ENCODE results near the gene PIK3R1.

The PIK3R1 gene

DNA sequence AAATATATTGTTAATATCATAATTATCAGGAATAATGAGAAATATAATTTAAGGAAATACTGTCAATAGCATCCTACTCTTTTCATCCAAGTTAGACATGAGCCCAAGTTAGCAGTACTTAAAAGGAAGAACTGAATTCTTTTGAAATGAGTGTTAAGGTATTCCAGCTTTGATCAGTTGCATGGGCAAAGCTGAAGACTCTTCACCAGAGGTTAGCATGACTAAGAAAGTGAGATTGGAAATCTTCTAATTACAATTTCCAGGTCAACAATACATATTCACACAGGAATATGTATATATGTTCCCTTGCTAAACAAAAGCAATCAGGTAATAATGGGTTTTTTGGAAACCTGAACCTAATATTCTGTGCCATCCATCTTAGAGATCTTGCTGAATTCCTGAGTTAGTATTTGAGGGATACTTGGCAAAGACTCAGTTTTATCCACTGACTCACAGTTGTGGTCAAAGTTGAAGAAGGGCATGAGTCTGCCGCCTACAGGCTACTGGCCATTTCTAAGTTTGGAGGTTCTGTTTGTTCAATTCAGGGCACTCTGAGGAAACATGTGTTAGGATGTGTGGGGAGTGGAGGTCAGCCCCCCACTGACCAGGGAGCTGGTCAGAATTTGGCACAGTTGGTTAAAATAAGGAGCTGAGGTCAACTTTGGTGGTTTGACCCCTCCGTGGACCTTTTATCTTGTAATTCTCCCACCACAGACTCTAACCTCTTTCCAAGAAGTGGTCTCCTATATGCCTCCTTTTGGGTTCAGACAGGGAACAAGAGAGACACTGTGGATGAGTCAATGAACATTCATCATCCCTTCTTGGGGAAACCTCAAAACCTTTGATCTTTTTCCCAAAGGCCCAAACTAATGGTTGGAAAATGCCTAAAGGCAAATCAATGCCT is 118.3 kb downstream of the PIK3R1 start:
- no peak for DNase-seq

DNA sequence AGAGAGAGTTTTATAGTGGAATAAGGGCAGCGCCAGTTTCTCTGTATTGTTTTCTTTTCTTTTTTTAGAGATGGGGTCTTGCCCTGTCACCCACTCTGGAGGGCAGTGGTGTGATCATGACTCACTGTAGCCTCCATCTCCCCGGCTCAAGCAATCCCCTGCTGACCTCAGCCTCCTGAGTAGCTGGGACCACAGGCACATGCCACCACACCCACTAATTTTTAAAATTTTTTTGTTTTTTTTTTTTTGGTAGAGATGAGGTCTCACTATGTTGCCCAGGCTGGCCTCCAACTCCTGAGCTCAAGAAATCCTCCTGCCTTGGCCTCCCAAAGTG is 119.0 kb downstream of the PIK3R1 start:
- DNase-seq = no peak

DNA sequence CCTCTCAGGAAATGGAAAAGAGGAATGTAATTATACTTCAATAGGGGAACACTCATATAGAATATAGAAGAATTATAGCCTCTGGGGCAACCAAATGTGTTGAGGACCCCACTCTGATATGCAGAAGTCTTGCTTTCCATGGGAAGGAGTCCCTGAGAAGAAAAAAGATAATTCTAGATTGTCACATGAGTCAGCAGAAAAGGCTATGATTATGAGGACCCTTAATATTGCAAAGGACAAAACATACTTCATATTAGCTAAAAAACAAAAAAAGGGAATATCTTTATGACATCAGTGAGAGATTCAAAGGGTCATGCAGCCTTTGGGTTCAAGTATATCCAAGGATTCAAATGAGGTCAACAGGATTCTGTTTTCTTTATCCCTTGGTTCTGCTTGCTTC is 119.5 kb downstream of the PIK3R1 start:
- no peak for DNase-seq

DNA sequence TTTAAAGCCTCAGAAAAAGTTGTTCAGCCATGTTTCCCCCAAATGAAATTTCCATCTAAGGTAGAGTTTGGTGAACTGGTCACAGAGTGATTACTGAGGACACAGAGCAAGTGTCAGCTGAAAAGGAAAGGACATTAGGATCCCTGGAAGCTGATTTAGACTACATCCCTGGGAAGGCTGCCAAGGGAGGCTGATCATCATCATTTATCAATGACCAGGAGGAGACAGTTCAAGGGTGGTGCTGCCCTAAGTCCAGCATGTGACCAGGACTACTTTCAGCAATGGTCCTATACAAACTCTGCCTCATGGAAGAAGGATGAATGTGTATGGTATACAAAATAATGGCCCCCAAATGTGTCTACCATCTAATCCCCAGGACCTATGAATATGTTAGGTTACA is 120.6 kb downstream of the PIK3R1 start:
- no peak for DNase-seq

DNA sequence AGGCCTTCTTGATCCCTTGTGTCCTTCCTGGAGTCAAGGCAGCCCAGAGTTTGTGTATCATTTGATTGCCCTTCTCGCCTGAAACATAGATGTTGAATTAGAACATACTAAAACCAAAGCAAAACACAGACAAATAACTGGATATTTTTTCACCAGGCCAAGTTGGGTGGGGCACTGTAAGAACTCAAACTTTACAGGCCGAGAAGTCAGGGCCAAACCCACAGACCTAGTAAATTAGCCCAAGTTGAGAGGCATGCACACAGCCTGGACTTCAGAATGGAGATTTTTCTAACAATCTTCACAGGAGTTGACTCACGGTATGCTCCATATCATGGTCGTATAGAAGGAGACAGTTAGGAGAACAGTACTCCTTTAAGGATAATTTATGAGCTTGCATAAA is 121.7 kb downstream of the PIK3R1 start:
- no peak for DNase-seq

DNA sequence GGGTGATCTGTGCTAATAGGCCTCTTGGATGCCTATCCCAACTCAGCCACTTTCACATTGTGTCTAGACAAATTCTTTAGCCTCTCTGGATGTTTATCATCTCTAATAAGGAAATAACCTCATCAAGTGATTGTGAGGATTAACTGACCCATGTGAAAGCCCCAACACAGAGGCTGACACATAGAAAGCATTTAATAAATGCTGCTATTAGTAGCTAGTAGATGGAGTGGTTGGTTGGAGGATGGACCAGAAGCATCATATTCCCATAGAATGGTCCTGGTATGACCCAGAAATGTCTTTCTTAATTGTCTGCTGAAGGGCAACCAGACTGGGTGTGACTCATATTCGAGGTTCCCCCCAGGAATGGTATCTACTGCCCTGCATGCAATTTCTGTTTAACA is 124.4 kb downstream of the PIK3R1 start:
- no peak for DNase-seq

DNA sequence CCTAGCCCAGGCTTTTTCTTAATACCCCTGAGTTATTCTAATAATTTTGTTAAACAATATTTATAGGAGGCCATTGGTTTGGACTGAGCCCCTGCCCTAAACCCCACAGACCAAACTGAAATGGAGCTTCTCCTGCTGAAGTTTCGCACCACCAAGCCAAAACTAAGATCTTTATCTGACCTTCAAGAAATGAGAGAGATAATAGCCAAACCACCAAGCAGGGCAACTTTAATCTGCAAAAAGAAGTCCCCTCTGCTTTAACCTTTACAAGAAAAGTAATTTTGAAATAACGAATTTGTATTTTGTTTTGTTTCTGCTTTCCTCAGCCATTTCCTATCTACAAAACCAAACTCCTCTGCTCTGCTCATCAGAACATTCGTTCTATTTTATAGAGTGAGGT is 125.5 kb downstream of the PIK3R1 start:
- DNase-seq = no peak

DNA sequence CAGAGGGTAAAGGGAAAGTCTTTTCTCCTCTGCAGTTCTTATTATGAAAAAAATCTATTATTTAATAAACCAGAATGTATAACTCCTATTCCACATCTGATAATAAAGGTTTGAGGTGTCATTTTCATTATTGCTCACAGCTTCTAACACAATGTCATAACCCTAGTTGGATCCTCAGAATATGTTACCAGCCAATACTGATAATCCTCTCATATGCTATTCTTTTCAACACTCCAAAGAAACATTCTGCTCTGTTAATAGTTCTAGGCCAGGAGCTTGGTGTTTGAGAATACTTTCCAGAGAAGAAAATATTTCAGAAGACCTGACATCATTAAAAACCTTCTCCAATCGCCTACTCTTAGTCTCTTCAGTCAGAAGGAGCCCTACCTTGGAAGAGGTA is 127.1 kb downstream of the PIK3R1 start:
- DNase-seq = no peak

DNA sequence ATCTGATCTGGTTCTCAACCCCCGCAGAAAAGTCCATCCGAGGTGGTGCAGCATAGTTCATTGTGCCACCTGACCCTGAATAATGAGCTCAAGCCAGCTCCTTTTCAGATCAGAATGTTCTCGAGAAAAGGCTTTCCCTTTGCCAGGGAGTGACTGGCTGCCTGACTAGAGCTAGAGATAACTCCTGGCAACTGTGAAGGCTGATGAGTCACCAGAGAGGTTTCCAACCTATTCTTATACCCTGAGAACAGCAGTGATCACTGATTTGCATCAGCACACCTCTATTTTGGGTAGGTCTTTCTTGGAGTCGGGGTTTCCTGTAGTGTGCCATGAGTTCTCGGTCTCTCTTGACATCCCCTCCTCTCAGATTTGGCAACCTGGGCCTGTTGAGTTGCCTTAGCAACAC is 127.9 kb downstream of the PIK3R1 start:
- no peak for DNase-seq

DNA sequence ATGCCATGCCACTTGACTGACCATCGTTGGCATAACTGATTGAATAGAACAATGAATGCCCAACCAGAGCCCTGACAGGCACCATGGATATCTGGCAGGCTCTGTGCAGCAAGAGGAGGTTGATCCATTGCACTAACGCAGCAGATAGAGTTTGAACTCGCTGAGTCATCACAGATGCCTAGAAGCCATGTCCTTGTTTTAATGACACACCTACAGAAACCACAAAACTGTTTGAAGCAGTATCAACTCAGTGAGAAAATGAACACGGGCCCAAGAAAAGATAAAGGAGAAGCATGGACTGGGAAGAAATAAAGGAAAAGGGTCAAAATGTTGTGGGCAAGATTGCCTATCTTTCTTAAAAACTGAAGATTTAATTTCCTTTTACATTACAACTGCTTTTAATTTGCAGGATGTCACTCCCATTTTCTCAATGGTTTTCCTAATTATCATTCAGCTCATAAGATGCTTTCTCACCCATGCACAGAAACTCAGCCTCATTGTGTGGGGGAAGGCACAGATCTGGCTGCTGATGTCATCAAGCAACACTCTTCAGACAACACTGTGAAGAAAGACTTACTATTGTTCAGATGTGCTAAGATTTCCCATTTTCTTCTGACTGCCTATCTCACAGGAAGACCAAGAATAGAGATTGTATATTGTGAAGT is 129.0 kb downstream of the PIK3R1 start:
- DNase-seq = peak in 1 of 2 donors; percentile 5

DNA sequence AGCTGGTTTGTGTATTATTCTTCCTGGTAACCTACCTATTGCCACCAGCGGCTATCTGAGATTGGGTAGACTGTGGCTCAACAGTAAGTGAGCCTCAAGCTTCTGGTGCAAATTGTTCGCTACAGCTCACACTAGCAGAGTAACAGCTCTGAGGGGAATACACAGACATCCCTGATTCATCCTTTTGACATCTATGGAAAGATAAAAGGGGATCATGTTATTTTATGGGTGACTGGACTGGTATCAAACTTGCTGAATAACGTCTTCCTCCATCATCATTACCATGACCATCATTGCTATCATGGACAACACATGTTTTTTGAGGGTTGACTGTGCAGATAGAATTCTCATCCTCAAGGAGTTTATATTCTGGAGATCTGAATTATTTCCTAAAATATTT is 129.6 kb downstream of the PIK3R1 start:
- DNase-seq = no peak

DNA sequence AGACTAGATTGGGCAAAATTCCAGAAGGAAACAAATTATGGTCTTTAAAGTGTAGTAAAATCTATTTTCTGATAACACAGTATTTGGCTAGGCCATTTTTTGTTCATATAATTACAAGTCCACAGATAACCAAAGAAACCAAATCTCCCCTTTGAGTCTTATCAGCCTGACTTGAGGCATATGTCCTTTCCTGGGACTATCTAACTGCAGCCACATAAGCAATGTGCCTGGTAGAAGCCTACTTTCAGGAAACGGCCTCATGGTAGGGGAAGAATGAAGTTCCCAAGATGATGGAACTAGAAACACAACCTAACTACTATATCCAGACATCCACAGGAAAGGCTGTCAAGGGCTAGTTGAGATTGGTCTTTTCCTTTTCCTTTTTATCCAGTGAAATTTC is 130.0 kb downstream of the PIK3R1 start:
- no peak for DNase-seq

DNA sequence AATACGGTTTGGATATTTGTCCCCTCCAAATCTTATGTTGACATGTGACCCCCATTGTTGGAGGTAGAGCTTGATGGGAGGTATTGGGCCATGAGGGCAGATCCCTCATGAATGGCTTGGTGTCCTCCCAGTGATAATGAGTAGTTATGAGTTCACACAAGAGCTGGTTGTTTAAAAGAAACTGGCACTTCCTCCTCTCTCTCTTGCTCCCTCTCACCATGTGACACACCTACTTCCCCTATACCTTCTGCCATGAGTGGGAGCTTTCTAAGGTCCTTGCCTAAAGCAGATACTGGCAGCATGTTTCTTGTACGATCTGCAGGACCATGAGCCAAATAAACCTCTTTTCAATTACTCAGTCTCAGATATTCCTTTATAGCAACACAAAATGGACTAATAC is 132.0 kb downstream of the PIK3R1 start:
- no peak for DNase-seq

DNA sequence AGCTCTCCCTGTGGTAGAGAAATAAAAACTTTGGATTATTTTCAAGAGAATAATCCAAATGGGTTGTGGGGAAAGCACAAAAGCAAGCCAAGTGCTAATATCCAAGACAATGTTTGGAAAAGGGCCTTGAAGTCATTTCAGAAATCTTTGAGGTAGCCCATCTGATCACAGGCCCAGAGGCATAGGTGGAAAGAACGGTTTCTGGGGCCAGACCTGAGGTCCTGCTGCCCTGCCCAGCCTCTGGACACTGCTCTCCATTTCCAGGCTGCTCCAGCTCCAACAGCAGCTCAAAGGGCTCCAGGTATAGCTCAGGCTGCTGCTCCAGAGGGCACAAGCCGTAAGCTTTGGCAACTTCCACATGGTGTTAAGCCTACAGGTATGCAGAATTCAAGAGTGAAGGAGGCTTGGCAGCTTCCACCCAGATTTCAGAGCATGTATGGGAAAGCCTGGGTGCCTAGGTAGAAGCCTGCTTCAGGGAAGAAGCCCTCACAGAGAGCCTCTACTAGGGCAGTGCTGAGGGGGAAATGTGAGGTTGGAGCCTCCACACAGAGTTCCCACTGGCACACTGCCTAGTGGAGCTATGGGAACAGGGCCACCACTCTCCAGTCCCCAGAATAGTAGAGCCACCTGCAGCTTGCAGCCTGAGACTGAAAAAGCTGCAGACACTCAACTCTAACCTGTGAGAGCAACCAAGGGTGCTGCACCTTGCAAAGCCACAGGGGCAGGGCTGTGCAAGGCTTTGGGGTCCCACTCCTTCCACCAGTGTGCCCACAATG is 133.1 kb downstream of the PIK3R1 start:
- DNase-seq = no peak

DNA sequence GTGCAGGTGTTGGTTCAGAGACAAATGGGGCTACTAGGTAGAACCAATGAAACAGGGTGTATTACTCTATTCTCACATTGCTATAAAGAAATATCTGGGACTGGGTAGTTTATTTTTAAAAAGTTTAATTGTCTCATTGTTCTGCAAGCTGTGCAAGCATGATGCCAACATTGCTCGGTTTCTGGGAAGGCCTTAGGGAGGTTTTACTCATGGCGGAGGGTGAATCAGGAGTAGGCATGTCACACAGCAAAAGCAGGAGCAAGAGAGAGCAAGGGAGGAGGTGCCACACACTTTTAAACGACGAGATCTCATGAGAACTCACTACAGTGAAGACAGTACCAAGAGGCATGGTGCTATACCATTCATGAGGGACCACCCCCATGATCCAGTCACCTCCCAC is 134.6 kb downstream of the PIK3R1 start:
- no peak for DNase-seq
